GM12878 (cell line): Measurements from ENCODE around the gene ADCY9.

ENCODE experiments used
- CEBPB ChIP-seq, 2 experiments: fragments of 150-350 bp in 1 of 2; IDR thresholded peaks; 2 replicates each; pipeline ENCODE4 v1.6.1; 2012 to 2014; ENCODE audit warnings: low read depth in 2 of 2, low read length in 2 of 2, borderline replicate concordance in 1 of 2, inconsistent platforms in 1 of 2
- GATAD2B ChIP-seq: fragments of 450-650 bp; conservative IDR thresholded peaks from 2 replicates; pipeline ENCODE4 v1.6.1; 2017; ENCODE audit warnings: low read depth, mild to moderate bottlenecking, moderate library complexity
- MXI1 ChIP-seq: fragments of 150-350 bp; IDR thresholded peaks from 2 replicates; pipeline ENCODE4 v1.6.1; 2011; ENCODE audit warnings: low read depth, mild to moderate bottlenecking, inconsistent platforms, low read length, improper control_type of control experiment
- NFYB ChIP-seq: IDR thresholded peaks from 2 replicates; pipeline ENCODE4 v1.6.1; 2011; ENCODE audit warnings: low read depth, mild to moderate bottlenecking, low read length, improper control_type of control experiment, moderate library complexity; ENCODE audit not compliant: insufficient read depth
- POLR2A ChIP-seq: IDR thresholded peaks from 2 replicates; pipeline ENCODE4 v1.6.1; 2011; ENCODE audit warnings: low read depth, mild to moderate bottlenecking, low read length
- SIN3A ChIP-seq: IDR thresholded peaks from 2 replicates; pipeline ENCODE4 v1.6.1; 2012; ENCODE audit warnings: low read depth, low read length, improper control_type of control experiment
- SMAD1 ChIP-seq: fragments of 450-650 bp; IDR thresholded peaks from 2 replicates; pipeline ENCODE4 v1.6.1; 2018; ENCODE audit warnings: mild to moderate bottlenecking, low read depth; ENCODE audit not compliant: partially characterized antibody
- STAT3 ChIP-seq: IDR thresholded peaks from 2 replicates; pipeline ENCODE4 v1.6.1; 2011; ENCODE audit warnings: low read depth, low read length, improper control_type of control experiment
- TF ChIP-seq, protein P1 (sequence below), 3 experiments: IDR thresholded peaks in 2 of 3; conservative IDR thresholded peaks in 1 of 3; 2 replicates each; pipeline ENCODE4 v1.5.1; 2011; ENCODE audit warnings: low read depth in 3 of 3, low read length in 3 of 3, mild to moderate bottlenecking in 3 of 3, control low read depth in 2 of 3, moderate library complexity in 2 of 3, inconsistent platforms in 1 of 3, mixed read lengths in 1 of 3; ENCODE audit not compliant: control insufficient read depth in 2 of 3, insufficient read depth in 1 of 3; ENCODE audit errors: extremely low read depth in 1 of 3
- TF ChIP-seq, protein P2 (sequence below): fragments of 450-650 bp; formaldehyde crosslinking; IDR thresholded peaks from 2 replicates; pipeline ENCODE4 v1.4.0; 2020; ENCODE audit warnings: mild to moderate bottlenecking, moderate library complexity
- TF ChIP-seq, protein P3 (sequence below): fragments of 450-650 bp; IDR thresholded peaks from 2 replicates; pipeline ENCODE4 v1.6.1; 2014; ENCODE audit warnings: mild to moderate bottlenecking

DNA sequence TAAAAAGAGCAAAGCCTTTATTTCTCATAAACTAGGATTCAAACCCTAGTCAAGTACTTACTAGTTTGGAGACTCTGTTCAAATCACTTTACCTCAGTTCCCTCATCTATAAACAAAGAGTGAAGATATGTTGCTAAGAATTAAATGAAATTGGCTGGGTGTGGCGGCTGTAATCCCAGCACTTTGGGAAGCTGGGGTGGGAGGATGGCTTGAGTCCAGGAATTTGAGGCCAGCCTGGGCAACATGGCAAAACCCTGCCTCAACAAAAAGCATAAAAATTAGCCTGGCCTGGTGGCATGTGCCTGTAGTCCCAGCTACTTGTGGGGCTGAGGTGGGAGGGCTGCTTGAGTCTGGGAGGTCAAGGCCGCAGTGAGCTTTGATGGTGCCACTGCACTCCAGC is 121.2 kb downstream of the ADCY9 start:
- no peak for TF ChIP-seq GATAD2B
- TF ChIP-seq MXI1, result no peak
- TF ChIP-seq, protein P1, sequence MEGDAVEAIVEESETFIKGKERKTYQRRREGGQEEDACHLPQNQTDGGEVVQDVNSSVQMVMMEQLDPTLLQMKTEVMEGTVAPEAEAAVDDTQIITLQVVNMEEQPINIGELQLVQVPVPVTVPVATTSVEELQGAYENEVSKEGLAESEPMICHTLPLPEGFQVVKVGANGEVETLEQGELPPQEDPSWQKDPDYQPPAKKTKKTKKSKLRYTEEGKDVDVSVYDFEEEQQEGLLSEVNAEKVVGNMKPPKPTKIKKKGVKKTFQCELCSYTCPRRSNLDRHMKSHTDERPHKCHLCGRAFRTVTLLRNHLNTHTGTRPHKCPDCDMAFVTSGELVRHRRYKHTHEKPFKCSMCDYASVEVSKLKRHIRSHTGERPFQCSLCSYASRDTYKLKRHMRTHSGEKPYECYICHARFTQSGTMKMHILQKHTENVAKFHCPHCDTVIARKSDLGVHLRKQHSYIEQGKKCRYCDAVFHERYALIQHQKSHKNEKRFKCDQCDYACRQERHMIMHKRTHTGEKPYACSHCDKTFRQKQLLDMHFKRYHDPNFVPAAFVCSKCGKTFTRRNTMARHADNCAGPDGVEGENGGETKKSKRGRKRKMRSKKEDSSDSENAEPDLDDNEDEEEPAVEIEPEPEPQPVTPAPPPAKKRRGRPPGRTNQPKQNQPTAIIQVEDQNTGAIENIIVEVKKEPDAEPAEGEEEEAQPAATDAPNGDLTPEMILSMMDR (IDR thresholded peaks at IDR 0.05 in 2 of 3, conservative IDR thresholded peaks at IDR 0.05 in 1 of 3; ENCODE audit: control insufficient read depth in 2 of 3, extremely low read depth in 1 of 3, insufficient read depth in 1 of 3, low read depth in 3 of 3, low read length in 3 of 3), result no peak
- TF ChIP-seq, protein P2, sequence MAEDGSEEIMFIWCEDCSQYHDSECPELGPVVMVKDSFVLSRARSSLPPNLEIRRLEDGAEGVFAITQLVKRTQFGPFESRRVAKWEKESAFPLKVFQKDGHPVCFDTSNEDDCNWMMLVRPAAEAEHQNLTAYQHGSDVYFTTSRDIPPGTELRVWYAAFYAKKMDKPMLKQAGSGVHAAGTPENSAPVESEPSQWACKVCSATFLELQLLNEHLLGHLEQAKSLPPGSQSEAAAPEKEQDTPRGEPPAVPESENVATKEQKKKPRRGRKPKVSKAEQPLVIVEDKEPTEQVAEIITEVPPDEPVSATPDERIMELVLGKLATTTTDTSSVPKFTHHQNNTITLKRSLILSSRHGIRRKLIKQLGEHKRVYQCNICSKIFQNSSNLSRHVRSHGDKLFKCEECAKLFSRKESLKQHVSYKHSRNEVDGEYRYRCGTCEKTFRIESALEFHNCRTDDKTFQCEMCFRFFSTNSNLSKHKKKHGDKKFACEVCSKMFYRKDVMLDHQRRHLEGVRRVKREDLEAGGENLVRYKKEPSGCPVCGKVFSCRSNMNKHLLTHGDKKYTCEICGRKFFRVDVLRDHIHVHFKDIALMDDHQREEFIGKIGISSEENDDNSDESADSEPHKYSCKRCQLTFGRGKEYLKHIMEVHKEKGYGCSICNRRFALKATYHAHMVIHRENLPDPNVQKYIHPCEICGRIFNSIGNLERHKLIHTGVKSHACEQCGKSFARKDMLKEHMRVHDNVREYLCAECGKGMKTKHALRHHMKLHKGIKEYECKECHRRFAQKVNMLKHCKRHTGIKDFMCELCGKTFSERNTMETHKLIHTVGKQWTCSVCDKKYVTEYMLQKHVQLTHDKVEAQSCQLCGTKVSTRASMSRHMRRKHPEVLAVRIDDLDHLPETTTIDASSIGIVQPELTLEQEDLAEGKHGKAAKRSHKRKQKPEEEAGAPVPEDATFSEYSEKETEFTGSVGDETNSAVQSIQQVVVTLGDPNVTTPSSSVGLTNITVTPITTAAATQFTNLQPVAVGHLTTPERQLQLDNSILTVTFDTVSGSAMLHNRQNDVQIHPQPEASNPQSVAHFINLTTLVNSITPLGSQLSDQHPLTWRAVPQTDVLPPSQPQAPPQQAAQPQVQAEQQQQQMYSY, result no peak
- no peak for TF ChIP-seq CEBPB (IDR thresholded peaks at IDR 0.05; ENCODE audit: borderline replicate concordance in 1 of 2, low read depth in 2 of 2, low read length in 2 of 2)
- no peak for TF ChIP-seq NFYB
- TF ChIP-seq SMAD1, result no peak
- TF ChIP-seq POLR2A, result no peak
- TF ChIP-seq, protein P3, sequence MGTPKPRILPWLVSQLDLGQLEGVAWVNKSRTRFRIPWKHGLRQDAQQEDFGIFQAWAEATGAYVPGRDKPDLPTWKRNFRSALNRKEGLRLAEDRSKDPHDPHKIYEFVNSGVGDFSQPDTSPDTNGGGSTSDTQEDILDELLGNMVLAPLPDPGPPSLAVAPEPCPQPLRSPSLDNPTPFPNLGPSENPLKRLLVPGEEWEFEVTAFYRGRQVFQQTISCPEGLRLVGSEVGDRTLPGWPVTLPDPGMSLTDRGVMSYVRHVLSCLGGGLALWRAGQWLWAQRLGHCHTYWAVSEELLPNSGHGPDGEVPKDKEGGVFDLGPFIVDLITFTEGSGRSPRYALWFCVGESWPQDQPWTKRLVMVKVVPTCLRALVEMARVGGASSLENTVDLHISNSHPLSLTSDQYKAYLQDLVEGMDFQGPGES, result no peak
- no peak for TF ChIP-seq STAT3
- no peak for TF ChIP-seq SIN3A
